SK-N-SH (cell line): ENCODE data around the gene ROM1. TPM values are rescaled to one million over a fixed set of nuclear protein-coding genes. Genes with fewer than 3 reads are reported as not detected.
A peak's percentile ranks its signal among the peaks of the same experiment; 100 is the strongest.

Source experiments
- CTCF ChIA-PET: fragments of 300-600, 350-600 bp; formaldehyde crosslinking; extraction: SDS; loops from one replicate; lab custom pipeline; 2021; lab: Yijun Ruan, JAX
- POLR2A ChIA-PET: fragments of 350-600 bp; sonication (Branson Sonifier 250); formaldehyde crosslinking; extraction: SDS; loops from one replicate; lab custom pipeline; 2020; ENCODE audit warnings: antibody characterized with exemption, inconsistent platforms; lab: Yijun Ruan, JAX
- DNase-seq: peaks from one replicate; pipeline ENCODE4 v3.0.0; 2012
- H2AFZ ChIP-seq: fragments of 200-600 bp; sonication (generic); 2 replicates; pipeline ENCODE4 v1.8.1; 2016; ENCODE audit warnings: antibody characterized with exemption, mild to moderate bottlenecking, low read depth
- H3F3A ChIP-seq: fragments of 200-600 bp; sonication (generic); replicated peaks from 2 replicates; pipeline ENCODE3; 2016; ENCODE audit warnings: antibody characterized with exemption, mild to moderate bottlenecking; ENCODE audit not compliant: insufficient read depth
- H3K27ac ChIP-seq, 2 experiments: fragments of 200-500 bp in 1 of 2; fragments of 200-600 bp in 1 of 2; sonication (Bioruptor generic) in 1 of 2; sonication (generic), shearing (Covaris generic) in 1 of 2; 2 replicates each; pipeline versions ENCODE4 v1.5.1 to v1.6.1; 2014 to 2016; ENCODE audit warnings: low read depth in 2 of 2, inconsistent platforms in 1 of 2, low read length in 1 of 2, mild to moderate bottlenecking in 1 of 2, mixed read lengths in 1 of 2
- H3K27me3 ChIP-seq: fragments of 200-600 bp; sonication (generic), shearing (Covaris generic); 2 replicates; pipeline ENCODE4 v1.6.1; 2016; ENCODE audit warnings: mixed run types; ENCODE audit not compliant: insufficient read depth
- H3K36me3 ChIP-seq, 2 experiments: fragments of 200-500 bp in 1 of 2; fragments of 200-600 bp in 1 of 2; sonication (Bioruptor generic) in 1 of 2; sonication (generic) in 1 of 2; replicated peaks in 1 of 2; 2 replicates each; pipeline versions ENCODE3 to v1.5.1; 2014 to 2016; ENCODE audit warnings: low read length in 1 of 2, mild to moderate bottlenecking in 1 of 2; ENCODE audit not compliant: insufficient read depth in 2 of 2, control insufficient read depth in 1 of 2
- H3K4me1 ChIP-seq, 2 experiments: fragments of 200-500 bp in 1 of 2; fragments of 200-600 bp in 1 of 2; sonication (Bioruptor generic) in 1 of 2; sonication (generic), shearing (Covaris generic) in 1 of 2; 2 replicates each; pipeline versions ENCODE4 v1.5.1 to v1.6.1; 2014 to 2016; ENCODE audit warnings: low read depth in 1 of 2, low read length in 1 of 2, mixed run types in 1 of 2; ENCODE audit not compliant: insufficient read depth in 2 of 2, control insufficient read depth in 1 of 2
- H3K4me2 ChIP-seq: fragments of 200-600 bp; sonication (generic), shearing (Covaris generic); 2 replicates; pipeline ENCODE4 v1.6.1; 2017; ENCODE audit warnings: mixed run types
- H3K4me3 ChIP-seq, 2 experiments: fragments of 200-500 bp in 1 of 2; fragments of 200-600 bp in 1 of 2; sonication (Bioruptor generic) in 1 of 2; sonication (generic), shearing (Covaris generic) in 1 of 2; 2 replicates each; pipeline versions ENCODE4 v1.5.1 to v1.8.1; 2014 to 2016; ENCODE audit warnings: low read depth in 2 of 2, inconsistent platforms in 1 of 2, low read length in 1 of 2, mild to moderate bottlenecking in 1 of 2, mixed read lengths in 1 of 2, moderate library complexity in 1 of 2
- H3K79me2 ChIP-seq: fragments of 200-600 bp; sonication (generic); 2 replicates; pipeline ENCODE4 v1.8.1; 2017; ENCODE audit warnings: mild to moderate bottlenecking; ENCODE audit not compliant: insufficient read depth
- H3K9ac ChIP-seq: fragments of 200-600 bp; sonication (generic); 2 replicates; pipeline ENCODE4 v1.6.1; 2017; ENCODE audit warnings: mixed run types
- H3K9me2 ChIP-seq: fragments of 200-600 bp; sonication (generic); 2 replicates; pipeline ENCODE4 v1.6.1; 2017; ENCODE audit warnings: mixed run types
- H3K9me3 ChIP-seq: fragments of 200-600 bp; sonication (generic); 2 replicates; pipeline ENCODE4 v1.6.1; 2017; ENCODE audit warnings: mixed run types, mild to moderate bottlenecking, moderate library complexity
- H4K20me1 ChIP-seq: fragments of 200-600 bp; sonication (generic); 2 replicates; pipeline ENCODE4 v1.6.1; 2017; ENCODE audit warnings: mild to moderate bottlenecking, mixed run types; ENCODE audit not compliant: insufficient read depth
- CHD2 ChIP-seq: fragments of 150-350 bp; IDR thresholded peaks from 2 replicates; pipeline ENCODE4 v1.6.1; 2018; ENCODE audit warnings: low read length; ENCODE audit not compliant: partially characterized antibody
- CTCF ChIP-seq: fragments of 200-600 bp; sonication (generic); IDR thresholded peaks from 2 replicates; pipeline ENCODE4 v1.6.1; 2017; ENCODE audit warnings: antibody characterized with exemption, mild to moderate bottlenecking, moderate library complexity
- ELF1 ChIP-seq: IDR thresholded peaks from 2 replicates; pipeline ENCODE4 v1.4.0; 2012
- EP300 ChIP-seq, 2 experiments: IDR thresholded peaks; 2 replicates each; pipeline versions ENCODE4 v1.4.0 to v1.6.1; 2012; ENCODE audit warnings: borderline replicate concordance in 1 of 2, low read depth in 1 of 2, low read length in 1 of 2
- EZH2phosphoT487 ChIP-seq: fragments of 200-600 bp; sonication (generic); IDR thresholded peaks from 2 replicates; pipeline ENCODE4 v1.6.1; 2017; ENCODE audit warnings: low read depth, mixed run types, mild to moderate bottlenecking, antibody characterized with exemption, moderate library complexity, borderline replicate concordance
- FOSL2 ChIP-seq: IDR thresholded peaks from 2 replicates; pipeline ENCODE4 v1.4.0; 2012; ENCODE audit warnings: low read depth, mild to moderate bottlenecking, moderate library complexity, borderline replicate concordance
- FOXM1 ChIP-seq: IDR thresholded peaks from 2 replicates; pipeline ENCODE4 v1.4.0; 2012; ENCODE audit warnings: low read depth, mild to moderate bottlenecking
- GABPA ChIP-seq: IDR thresholded peaks from 2 replicates; pipeline ENCODE4 v1.4.0; 2012; ENCODE audit warnings: low read depth, mild to moderate bottlenecking
- GATA2 ChIP-seq: sonication (generic); formaldehyde crosslinking; IDR thresholded peaks from 2 replicates; pipeline ENCODE4 v1.5.0; 2020; ENCODE audit warnings: mild to moderate bottlenecking, missing genetic modification reagents
- JUND ChIP-seq: IDR thresholded peaks from 2 replicates; pipeline ENCODE4 v1.4.0; 2012
- MEF2A ChIP-seq: IDR thresholded peaks from 2 replicates; pipeline ENCODE4 v1.4.0; 2012; ENCODE audit warnings: low read depth, borderline replicate concordance
- MXI1 ChIP-seq: IDR thresholded peaks from 2 replicates; pipeline ENCODE4 v1.6.1; 2012; ENCODE audit warnings: mild to moderate bottlenecking, low read depth, low read length, improper control_type of control experiment
- NFIC ChIP-seq: IDR thresholded peaks from 2 replicates; pipeline ENCODE4 v1.4.0; 2012; ENCODE audit warnings: borderline replicate concordance
- NRF1 ChIP-seq: IDR thresholded peaks from 2 replicates; pipeline ENCODE4 v1.6.1; 2012; ENCODE audit warnings: low read depth, mild to moderate bottlenecking, low read length
- RAD21 ChIP-seq: IDR thresholded peaks from 2 replicates; pipeline ENCODE4 v1.6.1; 2012; ENCODE audit warnings: mild to moderate bottlenecking, low read length
- RFX5 ChIP-seq: IDR thresholded peaks from 2 replicates; pipeline ENCODE4 v1.6.1; 2012; ENCODE audit warnings: mild to moderate bottlenecking, improper control_type of control experiment, low read length
- RXRA ChIP-seq: IDR thresholded peaks from 2 replicates; pipeline ENCODE4 v1.4.0; 2012; ENCODE audit warnings: low read depth, mild to moderate bottlenecking, borderline replicate concordance
- SIN3A ChIP-seq: IDR thresholded peaks from 2 replicates; pipeline ENCODE4 v1.6.1; 2012; ENCODE audit warnings: low read depth, mild to moderate bottlenecking, low read length, moderate library complexity, borderline replicate concordance
- SMC3 ChIP-seq: IDR thresholded peaks from 2 replicates; pipeline ENCODE4 v1.6.1; 2012; ENCODE audit warnings: low read depth, low read length, improper control_type of control experiment
- TCF12 ChIP-seq: IDR thresholded peaks from 2 replicates; pipeline ENCODE4 v1.4.0; 2012
- TEAD4 ChIP-seq: IDR thresholded peaks from 2 replicates; pipeline ENCODE4 v1.4.0; 2012; ENCODE audit warnings: mild to moderate bottlenecking, borderline replicate concordance; ENCODE audit not compliant: insufficient read depth
- USF2 ChIP-seq: fragments of 150-350 bp; IDR thresholded peaks from 2 replicates; pipeline ENCODE4 v1.6.1; 2017; ENCODE audit warnings: antibody characterized with exemption, low read length, low read depth, borderline replicate concordance
- YY1 ChIP-seq: IDR thresholded peaks from 2 replicates; pipeline ENCODE4 v1.4.0; 2012; ENCODE audit warnings: low read depth, mild to moderate bottlenecking
- WGBS: methylation state at CpG from one replicate; pipeline ENCODE4 v1.1.6; 2017; ENCODE audit warnings: low lambda C conversion rate; 5-methylcytosine and 5-hydroxymethylcytosine counted together
- polyA plus RNA-seq, 3 experiments: library from polyadenylated mRNA; depleted of rRNA; stranded (reverse); fragments of >200 nt; gene quantifications; 2 replicates each; pipeline ENCODE4 v1.2.3, GENCODE V29; 2012
- TF ChIP-seq, protein P1 (sequence below): IDR thresholded peaks from 2 replicates; pipeline ENCODE4 v1.6.1; 2012; ENCODE audit warnings: mild to moderate bottlenecking, low read depth, low read length, moderate library complexity
- TF ChIP-seq, protein P2 (sequence below): IDR thresholded peaks from 2 replicates; pipeline ENCODE4 v1.4.0; 2012; ENCODE audit warnings: low read depth, borderline replicate concordance
- TF ChIP-seq, protein P3 (sequence below): IDR thresholded peaks from 2 replicates; pipeline ENCODE4 v1.4.0; 2012; ENCODE audit warnings: low read depth

The ROM1 gene
- polyA plus RNA-seq, 1 of the 3 experiments (the other 2 are of a cell fraction), result 7.3 TPM

GRCh38 chr11:62599069-62599696, 13.9 kb upstream of the ROM1 start:
- no peaks in the 10 kb centered on the region for H4K20me1 ChIP-seq
- DNase-seq, result peak; percentile 95
- no peaks in the 10 kb centered on the region for H3K9me3 ChIP-seq
- peaks cover 46 to 49% of the 10 kb centered on the region in 2 experiments for H3K36me3 ChIP-seq
- ChIA-PET CTCF (interaction anchor here (0.7 to 3.2 kb wide), 5 partner anchors 13 to 204 kb away, joined by 3 to 23 read pairs (median 4); partner anchors contain the start of genes EML3 and ROM1), POLR2A (interaction anchor here (1.0 to 1.2 kb wide), 5 partner anchors 15 to 155 kb away, joined by 3 to 4 read pairs (median 4); partner anchors contain the start of genes C11orf98, CSKMT, INTS5 and ZBTB3)
- no peaks in the 10 kb centered on the region for H3K9me2 ChIP-seq
- H2AFZ ChIP-seq, result no peak overlapping the region
- no peaks in the 10 kb centered on the region for H3K27me3 ChIP-seq
- peak overlapping the region; percentile 87 to 93 for H3K27ac ChIP-seq
- H3K4me1 ChIP-seq, result peaks cover 12 to 23% of the 10 kb centered on the region in 2 experiments; a peak in 3 of 4 replicates
- peak overlapping the region; percentile 95 for H3K4me2 ChIP-seq
- H3K4me3 ChIP-seq, result peak overlapping the region; percentile 70 to 96
- H3F3A ChIP-seq, result peaks cover 30% of the 10 kb centered on the region
- H3K79me2 ChIP-seq, result peaks cover 55% of the 10 kb centered on the region
- peak overlapping the region; percentile 99 for H3K9ac ChIP-seq
- WGBS, result 45% methylated on average over 6 of the region's 7 CpGs
- TF ChIP-seq YY1 (no peak), FOXM1 (no peak), RFX5 (no peak; the same call in 1 of the 2 replicates), RAD21 (no peak), ELF1 (peak; percentile 67), CTCF (no peak), TEAD4 (no peak), MXI1 (peak; percentile 55; the same call in 1 of the 2 replicates), GABPA (peak; percentile 65), SIN3A (peak; percentile 30; the same call in 1 of the 2 replicates), RXRA (no peak), SMC3 (no peak), CHD2 (peak; percentile 51), GATA2 (no peak), MEF2A (no peak), USF2 (no peak), NRF1 (no peak), TCF12 (peak; percentile 52; the same call in 1 of the 2 replicates), JUND (no peak), NFIC (peak; percentile 97), EP300 (IDR thresholded peaks at IDR 0.05; ENCODE audit: borderline replicate concordance in 1 of 2, low read depth in 1 of 2, low read length in 1 of 2) (no peak), EZH2phosphoT487 (no peak), FOSL2 (no peak)
- TF ChIP-seq, protein P1, sequence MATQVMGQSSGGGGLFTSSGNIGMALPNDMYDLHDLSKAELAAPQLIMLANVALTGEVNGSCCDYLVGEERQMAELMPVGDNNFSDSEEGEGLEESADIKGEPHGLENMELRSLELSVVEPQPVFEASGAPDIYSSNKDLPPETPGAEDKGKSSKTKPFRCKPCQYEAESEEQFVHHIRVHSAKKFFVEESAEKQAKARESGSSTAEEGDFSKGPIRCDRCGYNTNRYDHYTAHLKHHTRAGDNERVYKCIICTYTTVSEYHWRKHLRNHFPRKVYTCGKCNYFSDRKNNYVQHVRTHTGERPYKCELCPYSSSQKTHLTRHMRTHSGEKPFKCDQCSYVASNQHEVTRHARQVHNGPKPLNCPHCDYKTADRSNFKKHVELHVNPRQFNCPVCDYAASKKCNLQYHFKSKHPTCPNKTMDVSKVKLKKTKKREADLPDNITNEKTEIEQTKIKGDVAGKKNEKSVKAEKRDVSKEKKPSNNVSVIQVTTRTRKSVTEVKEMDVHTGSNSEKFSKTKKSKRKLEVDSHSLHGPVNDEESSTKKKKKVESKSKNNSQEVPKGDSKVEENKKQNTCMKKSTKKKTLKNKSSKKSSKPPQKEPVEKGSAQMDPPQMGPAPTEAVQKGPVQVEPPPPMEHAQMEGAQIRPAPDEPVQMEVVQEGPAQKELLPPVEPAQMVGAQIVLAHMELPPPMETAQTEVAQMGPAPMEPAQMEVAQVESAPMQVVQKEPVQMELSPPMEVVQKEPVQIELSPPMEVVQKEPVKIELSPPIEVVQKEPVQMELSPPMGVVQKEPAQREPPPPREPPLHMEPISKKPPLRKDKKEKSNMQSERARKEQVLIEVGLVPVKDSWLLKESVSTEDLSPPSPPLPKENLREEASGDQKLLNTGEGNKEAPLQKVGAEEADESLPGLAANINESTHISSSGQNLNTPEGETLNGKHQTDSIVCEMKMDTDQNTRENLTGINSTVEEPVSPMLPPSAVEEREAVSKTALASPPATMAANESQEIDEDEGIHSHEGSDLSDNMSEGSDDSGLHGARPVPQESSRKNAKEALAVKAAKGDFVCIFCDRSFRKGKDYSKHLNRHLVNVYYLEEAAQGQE, result no peak
- TF ChIP-seq, protein P2, sequence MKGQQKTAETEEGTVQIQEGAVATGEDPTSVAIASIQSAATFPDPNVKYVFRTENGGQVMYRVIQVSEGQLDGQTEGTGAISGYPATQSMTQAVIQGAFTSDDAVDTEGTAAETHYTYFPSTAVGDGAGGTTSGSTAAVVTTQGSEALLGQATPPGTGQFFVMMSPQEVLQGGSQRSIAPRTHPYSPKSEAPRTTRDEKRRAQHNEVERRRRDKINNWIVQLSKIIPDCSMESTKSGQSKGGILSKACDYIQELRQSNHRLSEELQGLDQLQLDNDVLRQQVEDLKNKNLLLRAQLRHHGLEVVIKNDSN, result no peak
- TF ChIP-seq, protein P3, sequence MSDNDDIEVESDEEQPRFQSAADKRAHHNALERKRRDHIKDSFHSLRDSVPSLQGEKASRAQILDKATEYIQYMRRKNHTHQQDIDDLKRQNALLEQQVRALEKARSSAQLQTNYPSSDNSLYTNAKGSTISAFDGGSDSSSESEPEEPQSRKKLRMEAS, result peak; percentile 83
